Neuronal stem cell (in vitro differentiated cells): ENCODE measurements around the gene AIG1.

Source experiments
- DNase-seq: peaks from one replicate; pipeline ENCODE4 v3.0.0-alpha.2; 2013; ENCODE audit warnings: low spot score
- H2AFZ ChIP-seq: one replicate; pipeline ENCODE4 v1.6.1; 2013; ENCODE audit warnings: mild to moderate bottlenecking, low read length, inconsistent platforms
- H2AK5ac ChIP-seq: 2 replicates; pipeline ENCODE4 v1.6.1; 2013; ENCODE audit warnings: low read depth, mild to moderate bottlenecking, inconsistent platforms, low read length, moderate library complexity, mixed read lengths
- H2BK120ac ChIP-seq: 2 replicates; pipeline ENCODE4 v1.6.1; 2013; ENCODE audit warnings: low read depth, mild to moderate bottlenecking, inconsistent platforms, low read length, moderate library complexity, mixed read lengths
- H2BK12ac ChIP-seq: one replicate; pipeline ENCODE4 v1.6.1; 2013; ENCODE audit warnings: low read length, inconsistent platforms
- H2BK15ac ChIP-seq: 2 replicates; pipeline ENCODE4 v1.6.1; 2013; ENCODE audit warnings: mild to moderate bottlenecking, low read length, inconsistent platforms, mixed read lengths
- H2BK5ac ChIP-seq: one replicate; pipeline ENCODE4 v1.6.1; 2013; ENCODE audit warnings: inconsistent platforms, mild to moderate bottlenecking, low read length, moderate library complexity
- H3K14ac ChIP-seq: one replicate; pipeline ENCODE4 v1.6.1; 2013; ENCODE audit warnings: low read length, inconsistent platforms
- H3K18ac ChIP-seq: 2 replicates; pipeline ENCODE4 v1.6.1; 2013; ENCODE audit warnings: low read length, inconsistent platforms
- H3K23ac ChIP-seq: 2 replicates; pipeline ENCODE4 v1.6.1; 2013; ENCODE audit warnings: low read depth, mild to moderate bottlenecking, mixed read lengths, low read length, inconsistent platforms; ENCODE audit not compliant: poor library complexity
- H3K27ac ChIP-seq: replicated peaks from 3 replicates; pipeline ENCODE4 v1.5.1; 2013; ENCODE audit warnings: low read length, inconsistent platforms
- H3K27me3 ChIP-seq, 3 experiments: 2 replicates each; pipeline ENCODE4 v1.6.1; 2013; ENCODE audit warnings: low read length in 3 of 3, mild to moderate bottlenecking in 2 of 3, inconsistent platforms in 1 of 3, low read depth in 1 of 3, mixed read lengths in 1 of 3, moderate library complexity in 1 of 3; ENCODE audit not compliant: control insufficient read depth in 3 of 3, insufficient read depth in 3 of 3
- H3K36me3 ChIP-seq, 2 donors: replicated peaks in 1 of 2; 2 replicates each; pipeline ENCODE4 v1.6.1; 2013; ENCODE audit warnings: low read length in 2 of 2; ENCODE audit not compliant: control insufficient read depth in 2 of 2, insufficient read depth in 2 of 2
- H3K4ac ChIP-seq: 2 replicates; pipeline ENCODE4 v1.6.1; 2013; ENCODE audit warnings: inconsistent platforms, mild to moderate bottlenecking, low read length, moderate library complexity
- H3K4me1 ChIP-seq, 2 donors: 1 replicate in 1 of 2; 2 replicates in 1 of 2; pipeline ENCODE4 v1.6.1; 2013; ENCODE audit warnings: low read length in 2 of 2, low read depth in 1 of 2; ENCODE audit not compliant: control insufficient read depth in 2 of 2, insufficient read depth in 1 of 2
- H3K4me2 ChIP-seq: one replicate; pipeline ENCODE4 v1.6.1; 2013; ENCODE audit warnings: mild to moderate bottlenecking, low read length, inconsistent platforms; ENCODE audit not compliant: insufficient read depth, poor library complexity, severe bottlenecking
- H3K4me3 ChIP-seq, 2 donors: 2 replicates each; pipeline ENCODE4 v1.5.1; 2013; ENCODE audit warnings: low read length in 2 of 2, mild to moderate bottlenecking in 2 of 2, inconsistent platforms in 1 of 2, moderate library complexity in 1 of 2
- H3K79me1 ChIP-seq: one replicate; pipeline ENCODE4 v1.6.1; 2013; ENCODE audit warnings: low read depth, mild to moderate bottlenecking, inconsistent platforms, low read length, moderate library complexity
- H3K9ac ChIP-seq: one replicate; pipeline ENCODE4 v1.6.1; 2013; ENCODE audit warnings: mild to moderate bottlenecking, low read depth, low read length, inconsistent platforms; ENCODE audit not compliant: poor library complexity
- H3K9me3 ChIP-seq, 2 donors: replicated peaks in 1 of 2; 2 replicates each; pipeline versions ENCODE3 to v1.6.1; 2013; ENCODE audit warnings: low read length in 2 of 2, mild to moderate bottlenecking in 2 of 2, inconsistent platforms in 1 of 2, low read depth in 1 of 2, mixed read lengths in 1 of 2, moderate library complexity in 1 of 2; ENCODE audit not compliant: control insufficient read depth in 2 of 2, insufficient read depth in 1 of 2
- H4K8ac ChIP-seq: one replicate; pipeline ENCODE4 v1.6.1; 2013; ENCODE audit warnings: low read depth, mild to moderate bottlenecking, inconsistent platforms, low read length, moderate library complexity
- H4K91ac ChIP-seq: one replicate; pipeline ENCODE4 v1.6.1; 2013; ENCODE audit warnings: low read length, low read depth, mild to moderate bottlenecking, inconsistent platforms; ENCODE audit not compliant: poor library complexity
- WGBS, 2 donors: extraction: QIAGEN DNeasy Blood & Tissue Kit; methylation state at CpG; one replicate each; pipeline ENCODE4 v1.1.7; 2013; ENCODE audit warnings: missing lambda C conversion rate in 2 of 2, mixed read lengths in 1 of 2; ENCODE audit not compliant: insufficient read length in 2 of 2, insufficient replicate concordance in 1 of 2; ENCODE audit errors: extremely low coverage in 2 of 2; 5-methylcytosine and 5-hydroxymethylcytosine counted together

Gene AIG1

DNA sequence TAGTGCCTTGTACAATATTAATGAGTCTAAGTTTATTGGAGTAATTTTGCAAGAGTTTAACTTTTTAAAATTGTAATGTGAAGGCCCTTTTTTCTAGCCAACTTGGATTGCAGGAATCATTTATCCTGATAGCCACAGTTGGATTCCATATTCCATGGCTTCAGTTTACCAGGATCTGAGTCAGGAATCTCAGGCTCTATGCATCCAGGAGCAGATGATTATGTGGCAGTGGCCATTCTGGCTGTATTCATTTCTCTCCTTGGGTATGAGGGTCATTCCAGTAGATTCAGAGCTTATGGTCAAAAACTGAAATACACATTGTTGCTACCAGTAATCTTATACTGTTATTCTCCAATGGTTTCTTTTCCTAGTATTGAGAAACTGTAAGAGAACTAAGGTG is 2.9 kb downstream of the AIG1 start:
- Histone ChIP-seq H3K9ac (no peak overlapping the region), H2BK15ac (no peak overlapping the region), H3K23ac (no peak overlapping the region)

DNA sequence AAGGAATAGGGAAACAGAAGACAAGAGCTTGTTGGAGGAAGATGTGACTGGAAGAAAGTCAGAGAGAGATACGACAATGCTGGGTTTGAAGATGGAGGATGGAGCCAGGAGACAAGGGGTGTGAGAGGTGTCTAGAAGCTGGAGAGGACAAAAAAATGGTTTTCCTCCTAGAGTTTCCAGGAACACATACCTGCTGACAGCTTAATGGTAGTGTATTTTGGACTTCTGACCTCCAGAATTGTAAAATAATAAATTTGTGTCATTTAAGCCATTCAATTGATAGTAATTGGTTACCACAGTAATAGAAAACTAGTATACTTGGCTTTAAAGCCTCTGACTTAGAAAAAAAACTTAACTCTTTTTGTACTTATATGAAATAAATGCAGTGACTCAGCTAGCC is 3.6 kb downstream of the AIG1 start:
- H2BK5ac ChIP-seq, result no peak overlapping the region
- H3K4me2 ChIP-seq, result no peak overlapping the region
- no peaks in the 10 kb centered on the region for H3K9me3 ChIP-seq
- H2BK12ac ChIP-seq, result no peak overlapping the region
- no peak overlapping the region for H2BK120ac ChIP-seq
- no peak overlapping the region for H3K18ac ChIP-seq
- no peak overlapping the region for H4K91ac ChIP-seq
- no peaks in the 10 kb centered on the region for H3K79me1 ChIP-seq
- H2BK15ac ChIP-seq, result no peak overlapping the region
- H3K4me3 ChIP-seq, result no peak overlapping the region
- H2AK5ac ChIP-seq, result no peak overlapping the region
- no peak overlapping the region for H3K14ac ChIP-seq
- no peak overlapping the region for H3K9ac ChIP-seq
- no peaks in the 10 kb centered on the region for H3K27me3 ChIP-seq
- H3K4ac ChIP-seq, result no peak overlapping the region
- no peak overlapping the region for H3K23ac ChIP-seq
- WGBS, 2 donors, result no CpG with 5 or more reads among the region's 1 CpG
- DNase-seq, result no peak
- no peak overlapping the region for H2AFZ ChIP-seq
- H3K36me3 ChIP-seq, result peaks cover 0 to 2% of the 10 kb centered on the region in 2 donors
- no peak overlapping the region for H3K27ac ChIP-seq
- H4K8ac ChIP-seq, result no peak overlapping the region
- H3K4me1 ChIP-seq, result peaks cover 4 to 5% of the 10 kb centered on the region in 2 donors

More for the DNA sequence above, 2.9 kb downstream of the AIG1 start:
- H4K91ac ChIP-seq, result no peak overlapping the region
- no peak overlapping the region for H3K27ac ChIP-seq
- no peak overlapping the region for H4K8ac ChIP-seq
- no peaks in the 10 kb centered on the region for H3K9me3 ChIP-seq
- H3K4me2 ChIP-seq, result no peak overlapping the region
- H3K4me1 ChIP-seq, result peaks cover 6 to 7% of the 10 kb centered on the region in 2 donors
- no peak for DNase-seq
- H2BK12ac ChIP-seq, result no peak overlapping the region
- no peak overlapping the region for H3K4ac ChIP-seq
- no peaks in the 10 kb centered on the region for H3K79me1 ChIP-seq
- no peak overlapping the region for H2BK120ac ChIP-seq
- H2AFZ ChIP-seq, result no peak overlapping the region
- no peak overlapping the region for H2BK5ac ChIP-seq
- H3K4me3 ChIP-seq, result no peak overlapping the region
- H3K27me3 ChIP-seq, result no peaks in the 10 kb centered on the region
- no peak overlapping the region for H3K18ac ChIP-seq
- no peak overlapping the region for H3K14ac ChIP-seq
- peaks cover 0 to 2% of the 10 kb centered on the region in 2 donors for H3K36me3 ChIP-seq
- H2AK5ac ChIP-seq, result no peak overlapping the region

DNA sequence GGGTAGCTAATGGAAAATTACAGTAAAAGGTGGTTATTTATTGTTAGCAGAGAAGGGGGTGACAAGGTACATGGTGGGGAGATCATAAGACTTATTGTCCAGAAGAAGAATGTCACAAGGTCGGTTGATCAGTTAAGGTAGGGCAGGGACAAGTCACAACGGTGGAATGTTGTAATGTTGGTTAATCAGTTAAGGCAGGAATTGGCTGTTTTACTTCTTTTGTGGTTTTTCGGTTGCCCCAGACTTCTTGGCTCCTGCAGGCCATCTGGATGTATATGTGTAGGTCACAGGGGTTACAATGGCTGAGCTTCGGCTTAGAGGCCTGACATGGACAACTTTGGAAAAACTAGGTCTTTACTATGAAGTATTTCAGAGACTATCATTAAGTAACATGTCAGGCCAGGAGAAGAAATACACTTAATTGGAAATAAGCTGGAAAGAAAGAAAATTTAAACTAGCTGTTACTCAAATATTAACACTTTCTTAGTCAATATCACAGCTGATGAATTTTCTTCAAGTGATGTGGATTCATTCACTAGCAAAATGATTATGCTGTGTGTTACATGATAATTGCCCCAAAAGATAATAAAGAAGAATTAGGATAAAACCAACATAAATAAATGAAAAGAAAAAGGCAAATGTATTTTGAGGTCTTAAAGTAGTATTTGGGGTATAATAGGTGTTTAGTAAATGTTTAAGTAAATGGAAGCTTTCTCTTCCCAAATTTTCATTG is 4.4 kb downstream of the AIG1 start:
- no peak overlapping the region for H3K9ac ChIP-seq
- H2BK5ac ChIP-seq, result no peak overlapping the region
- no peaks in the 10 kb centered on the region for H3K27me3 ChIP-seq
- no CpG with 5 or more reads among the region's 4 CpGs for WGBS, 2 donors
- no peak overlapping the region for H3K4me2 ChIP-seq
- no peak overlapping the region for H3K4ac ChIP-seq
- no peak overlapping the region for H4K91ac ChIP-seq
- H3K23ac ChIP-seq, result no peak overlapping the region
- no peak overlapping the region for H4K8ac ChIP-seq
- no peak overlapping the region for H3K18ac ChIP-seq
- H3K4me1 ChIP-seq, result peaks cover 3% of the 10 kb centered on the region in 2 donors
- no peak for DNase-seq
- H3K9me3 ChIP-seq, result no peaks in the 10 kb centered on the region
- no peak overlapping the region for H2BK15ac ChIP-seq
- H3K14ac ChIP-seq, result no peak overlapping the region
- no peak overlapping the region for H2BK12ac ChIP-seq
- no peak overlapping the region for H2AFZ ChIP-seq
- H3K27ac ChIP-seq, result no peak overlapping the region
- H3K36me3 ChIP-seq, result peaks cover 0 to 2% of the 10 kb centered on the region in 2 donors
- H2AK5ac ChIP-seq, result no peak overlapping the region
- H3K79me1 ChIP-seq, result no peaks in the 10 kb centered on the region
- H2BK120ac ChIP-seq, result no peak overlapping the region
- H3K4me3 ChIP-seq, result no peak overlapping the region

DNA sequence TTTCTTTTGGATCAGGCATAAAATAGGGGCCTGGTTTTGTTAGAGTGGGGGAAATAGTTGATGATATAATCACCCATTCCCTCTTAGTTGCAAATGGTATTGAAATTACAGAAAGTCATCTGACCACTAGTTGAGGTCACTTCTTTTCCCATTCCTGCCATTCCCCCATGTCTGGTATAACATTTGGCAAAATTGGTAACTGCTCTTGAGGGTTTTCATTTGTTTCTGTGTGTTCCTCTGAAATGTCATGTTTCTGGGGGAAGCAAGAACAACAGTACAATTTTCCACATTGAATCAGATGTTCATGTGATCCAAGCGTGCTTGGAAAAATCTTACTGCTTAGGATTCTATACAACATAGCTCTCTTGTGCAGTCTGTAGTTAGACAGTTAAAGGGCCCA is 7.3 kb downstream of the AIG1 start:
- Histone ChIP-seq H2AK5ac (no peak overlapping the region), H3K79me1 (no peaks in the 10 kb centered on the region), H3K27ac (no peak overlapping the region), H3K4me3 (no peak overlapping the region), H3K27me3 (no peaks in the 10 kb centered on the region), H3K9me3 (no peaks in the 10 kb centered on the region), H2BK5ac (no peak overlapping the region), H3K4me2 (no peak overlapping the region), H2AFZ (no peak overlapping the region), H3K36me3 (peaks cover 0 to 2% of the 10 kb centered on the region in 2 donors), H2BK15ac (no peak overlapping the region), H3K14ac (no peak overlapping the region), H2BK12ac (no peak overlapping the region), H3K9ac (no peak overlapping the region), H4K91ac (no peak overlapping the region), H4K8ac (no peak overlapping the region), H2BK120ac (no peak overlapping the region), H3K18ac (no peak overlapping the region), H3K4me1 (no peaks in the 10 kb centered on the region), H3K23ac (no peak overlapping the region), H3K4ac (no peak overlapping the region)
- WGBS, 2 donors, result no CpG with 5 or more reads among the region's 1 CpG
- no peak for DNase-seq
